B cell (primary cell): Measurements from ENCODE around the gene SDR39U1. TPM values are rescaled to one million over a fixed set of nuclear protein-coding genes. Genes with fewer than 3 reads are reported as not detected.

Experiments
- ATAC-seq: fragments of 200-7000 bp; cut with Tn5 transposase; one replicate; pipeline ENCODE4 v1.10.0; 2021; ENCODE audit warnings: low read depth, mild to moderate bottlenecking, moderate number of reproducible peaks, moderate library complexity
- CTCF ChIA-PET: fragments of 350-600 bp; sonication (Branson Sonifier 250); formaldehyde crosslinking; loops from one replicate; lab custom pipeline; 2021; ENCODE audit warnings: antibody characterized with exemption, inconsistent platforms; lab: Charles Lee
- POLR2A ChIA-PET: fragments of 350-600 bp; sonication (Branson Sonifier 250); formaldehyde crosslinking; loops from one replicate; lab custom pipeline; 2021; ENCODE audit warnings: antibody characterized with exemption; lab: Charles Lee
- DNase-seq: peaks from one replicate; pipeline ENCODE4 v3.0.0; 2013
- H2AFZ ChIP-seq: 2 replicates; pipeline ENCODE4 v1.6.1; 2012; ENCODE audit warnings: mild to moderate bottlenecking, low read depth, low read length; ENCODE audit not compliant: insufficient read depth, poor library complexity, severe bottlenecking
- H3K27ac ChIP-seq, 2 donors: 1 replicate in 1 of 2; 2 replicates in 1 of 2; pipeline ENCODE4 v1.5.1; 2012 to 2013; ENCODE audit warnings: low read length in 2 of 2, mild to moderate bottlenecking in 2 of 2, moderate library complexity in 1 of 2
- H3K27me3 ChIP-seq, 4 experiments: fragments of 200-600 bp in 1 of 4; sonication (generic) in 1 of 4; replicated peaks in 1 of 4; 1 replicate in 2 of 4; 2 replicates in 2 of 4; pipeline versions ENCODE4 v1.6.1 to v1.7.0; 2013 to 2016; ENCODE audit warnings: low read length in 3 of 4, mild to moderate bottlenecking in 2 of 4, mixed read lengths in 1 of 4, moderate library complexity in 1 of 4; ENCODE audit not compliant: insufficient read depth in 4 of 4, control insufficient read depth in 3 of 4; ENCODE audit errors: control extremely low read depth in 1 of 4
- H3K36me3 ChIP-seq, 2 experiments: replicated peaks in 1 of 2; 1 replicate in 1 of 2; 2 replicates in 1 of 2; pipeline versions ENCODE4 v1.6.1 to v1.7.1; 2013; ENCODE audit warnings: low read length in 1 of 2; ENCODE audit not compliant: insufficient read depth in 2 of 2, control insufficient read depth in 1 of 2; ENCODE audit errors: control extremely low read depth in 1 of 2, extremely low read depth in 1 of 2
- H3K4me1 ChIP-seq, 2 donors: fragments of 200-600 bp in 1 of 2; sonication (generic) in 1 of 2; 1 replicate in 1 of 2; 2 replicates in 1 of 2; pipeline versions ENCODE4 v1.5.1 to v1.6.1; 2013 to 2017; ENCODE audit warnings: low read length in 2 of 2; ENCODE audit not compliant: control insufficient read depth in 2 of 2, insufficient read depth in 2 of 2
- H3K4me2 ChIP-seq: replicated peaks from 2 replicates; pipeline ENCODE3; 2012; ENCODE audit warnings: mild to moderate bottlenecking, low read depth, low read length; ENCODE audit not compliant: poor library complexity, severe bottlenecking
- H3K4me3 ChIP-seq, 5 experiments: fragments of 200-600 bp in 1 of 5; sonication (generic) in 1 of 5; 1 replicate in 3 of 5; 2 replicates in 2 of 5; pipeline versions ENCODE4 v1.5.1 to v1.7.0; 2011 to 2016; ENCODE audit warnings: low read length in 4 of 5, mild to moderate bottlenecking in 4 of 5, low read depth in 2 of 5, control low read depth in 1 of 5, moderate library complexity in 1 of 5; ENCODE audit not compliant: insufficient read depth in 1 of 5; ENCODE audit errors: control extremely low read depth in 1 of 5, extremely low read depth in 1 of 5
- H3K79me2 ChIP-seq: fragments of 200-600 bp; sonication (generic); one replicate; pipeline ENCODE4 v1.6.0; 2016; ENCODE audit warnings: low read length; ENCODE audit not compliant: control insufficient read depth, insufficient read depth
- H3K9ac ChIP-seq: fragments of 200-600 bp; sonication (generic); 2 replicates; pipeline ENCODE4 v1.6.1; 2017; ENCODE audit warnings: mild to moderate bottlenecking, low read length, moderate library complexity
- H3K9me3 ChIP-seq, 3 donors: one replicate each; pipeline versions ENCODE4 v1.6.1 to v1.7.1; 2013; ENCODE audit warnings: low read length in 2 of 3; ENCODE audit not compliant: control insufficient read depth in 2 of 3, insufficient read depth in 1 of 3; ENCODE audit errors: control extremely low read depth in 1 of 3
- H4K20me1 ChIP-seq: 2 replicates; pipeline ENCODE4 v1.6.0; 2012; ENCODE audit warnings: mild to moderate bottlenecking, low read length; ENCODE audit not compliant: insufficient read depth, control insufficient read depth, poor library complexity, severe bottlenecking
- H3K27ac Mint-ChIP-seq: one replicate; pipeline ENCODE4 v1.8.0; 2021; ENCODE audit warnings: mixed read lengths
- H3K27me3 Mint-ChIP-seq: one replicate; pipeline ENCODE4 v1.8.0; 2021; ENCODE audit warnings: mixed read lengths
- H3K4me1 Mint-ChIP-seq: one replicate; pipeline ENCODE4 v1.8.0; 2021; ENCODE audit warnings: mixed read lengths
- H3K4me3 Mint-ChIP-seq: one replicate; pipeline ENCODE4 v1.8.0; 2021; ENCODE audit warnings: mixed read lengths
- H3K9me3 Mint-ChIP-seq: one replicate; pipeline ENCODE4 v1.8.0; 2022; ENCODE audit warnings: mixed read lengths; ENCODE audit not compliant: insufficient read depth
- EZH2 ChIP-seq: IDR thresholded peaks from 2 replicates; pipeline ENCODE4 v1.6.1; 2012; ENCODE audit warnings: borderline replicate concordance, low read depth, mild to moderate bottlenecking, moderate library complexity, low read length; ENCODE audit not compliant: insufficient read depth, poor library complexity, severe bottlenecking
- WGBS: methylation state at CpG from one replicate; pipeline ENCODE4 v1.1.5; 2013; ENCODE audit warnings: missing lambda C conversion rate; ENCODE audit not compliant: insufficient coverage; 5-methylcytosine and 5-hydroxymethylcytosine counted together
- intact Hi-C: fragments of 100-400 bp; cut with micrococcal nuclease; formaldehyde crosslinking; loops from one replicate; pipeline ENCODE4 v1.10.0; 2022
- polyA plus RNA-seq: library from polyadenylated mRNA; depleted of rRNA; stranded (reverse); fragments of >200 nt; gene quantifications from 2 replicates; pipeline ENCODE4 v1.2.3, GENCODE V29; 2012
- total RNA-seq, 2 donors: library from RNA; stranded (reverse); fragments of 120-200 nt in 1 of 2; gene quantifications; 1 replicate in 1 of 2; 2 replicates in 1 of 2; pipeline versions ENCODE4 v1.2.3 to v1.2.4, GENCODE V29; 2013 to 2022
- TF ChIP-seq, protein P1 (sequence below): fragments of 200-600 bp; IDR thresholded peaks from one replicate; pipeline ENCODE4 v1.8.0; 2022; ENCODE audit warnings: antibody characterized with exemption, mild to moderate bottlenecking

SDR39U1 gene
- total and polyA plus RNA-seq, 2 donors (not counting 1 experiment from before 2014, with no cell fraction given), result 126 to 247 TPM

DNA sequence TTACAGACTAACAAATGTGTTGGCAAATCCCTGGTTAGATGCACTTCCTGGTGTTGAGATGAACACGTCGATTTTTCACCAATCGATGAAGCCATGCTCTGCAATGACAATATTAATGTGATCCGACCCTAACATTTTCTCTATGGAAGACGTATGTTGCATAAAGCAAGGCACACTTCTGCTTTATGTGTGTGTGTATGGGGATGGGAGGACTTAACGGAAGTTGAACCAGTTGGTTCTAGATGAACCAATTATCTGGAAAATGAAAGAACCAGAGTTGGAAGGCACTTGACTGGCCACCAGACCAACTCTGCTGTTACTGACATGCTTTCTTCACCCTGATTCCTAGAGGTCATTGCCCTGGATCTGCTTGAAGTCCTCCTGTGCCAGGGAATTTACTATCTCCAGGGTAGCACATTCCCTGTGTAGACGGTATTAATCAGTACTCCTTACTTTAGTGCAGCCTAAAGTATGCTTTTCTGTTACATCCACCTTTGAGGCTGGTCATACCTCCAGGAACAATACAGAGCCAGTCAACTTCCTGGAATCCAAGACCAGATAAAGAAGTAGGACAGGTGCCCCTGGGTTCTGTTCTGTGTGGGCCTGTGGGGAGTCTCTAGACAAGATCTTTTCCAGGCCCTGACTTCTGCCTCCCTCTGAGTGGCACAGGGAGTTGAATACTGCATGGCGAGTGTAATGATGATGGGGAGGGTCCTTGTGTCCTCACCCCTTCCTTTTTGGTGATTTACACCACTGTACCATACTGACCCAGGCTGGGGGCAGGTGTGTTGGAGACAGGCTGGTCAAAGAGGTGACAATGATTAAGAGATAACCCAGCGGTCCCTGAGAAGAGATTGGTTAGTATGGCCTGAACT, 4.1 kb downstream of the SDR39U1 start:
- TF ChIP-seq EZH2, result no peak
- TF ChIP-seq, protein P1, sequence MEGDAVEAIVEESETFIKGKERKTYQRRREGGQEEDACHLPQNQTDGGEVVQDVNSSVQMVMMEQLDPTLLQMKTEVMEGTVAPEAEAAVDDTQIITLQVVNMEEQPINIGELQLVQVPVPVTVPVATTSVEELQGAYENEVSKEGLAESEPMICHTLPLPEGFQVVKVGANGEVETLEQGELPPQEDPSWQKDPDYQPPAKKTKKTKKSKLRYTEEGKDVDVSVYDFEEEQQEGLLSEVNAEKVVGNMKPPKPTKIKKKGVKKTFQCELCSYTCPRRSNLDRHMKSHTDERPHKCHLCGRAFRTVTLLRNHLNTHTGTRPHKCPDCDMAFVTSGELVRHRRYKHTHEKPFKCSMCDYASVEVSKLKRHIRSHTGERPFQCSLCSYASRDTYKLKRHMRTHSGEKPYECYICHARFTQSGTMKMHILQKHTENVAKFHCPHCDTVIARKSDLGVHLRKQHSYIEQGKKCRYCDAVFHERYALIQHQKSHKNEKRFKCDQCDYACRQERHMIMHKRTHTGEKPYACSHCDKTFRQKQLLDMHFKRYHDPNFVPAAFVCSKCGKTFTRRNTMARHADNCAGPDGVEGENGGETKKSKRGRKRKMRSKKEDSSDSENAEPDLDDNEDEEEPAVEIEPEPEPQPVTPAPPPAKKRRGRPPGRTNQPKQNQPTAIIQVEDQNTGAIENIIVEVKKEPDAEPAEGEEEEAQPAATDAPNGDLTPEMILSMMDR, result no peak
- Histone ChIP-seq H3K79me2 (peaks cover 32% of the 10 kb centered on the region), H3K4me2 (no peak overlapping the region), H4K20me1 (peaks cover 70% of the 10 kb centered on the region), H3K27ac (peak overlapping the region in 1 of 2 donors; percentile 29), H3K27me3 (no peaks in the 10 kb centered on the region), H3K9me3 (no peaks in the 10 kb centered on the region), H3K4me3 (no peak overlapping the region), H3K4me1 (peaks cover 36 to 43% of the 10 kb centered on the region in 2 donors), H3K9ac (no peak overlapping the region), H2AFZ (no peak overlapping the region), H3K36me3 (peaks cover 0 to 72% of the 10 kb centered on the region in 2 experiments)
- Mint-ChIP-seq H3K9me3 (no peaks in the 10 kb centered on the region), H3K27ac (peak overlapping the region; percentile 81), H3K4me3 (no peak overlapping the region), H3K27me3 (no peaks in the 10 kb centered on the region), H3K4me1 (peaks cover 73% of the 10 kb centered on the region)
- WGBS, result 79% methylated on average over 6 of the region's 9 CpGs
- ATAC-seq (no peak), DNase-seq (no peak)
- intact Hi-C loops, result loop anchor here (10.0 kb wide), 1 partner anchor 1344 kb away; the partner anchor contains the start of genes ACIN1 and C14orf119
- POLR2A ChIA-PET, result interaction anchor here (2.8 kb wide), 1 partner anchor 105 kb away, joined by 20 read pairs; no protein-coding TSS in a partner anchor
- CTCF ChIA-PET, result interaction anchor here (0.7 to 17.4 kb wide), 10 partner anchors 26 to 268 kb away, joined by 3 to 650 read pairs (median 12); partner anchors contain the start of genes ADCY4, CIDEB, LTB4R and RIPK3
